H1 (cell line): ENCODE measurements around the gene KCNA2. TPM values are rescaled to one million over a fixed set of nuclear protein-coding genes. Genes with fewer than 3 reads are reported as not detected.

Experiments used
- CTCF ChIA-PET: fragments of 300-600 bp; sonication (Branson Sonifier 250); formaldehyde crosslinking; loops from one replicate; lab custom pipeline; 2021; ENCODE audit not compliant: partially characterized antibody; lab: Charles Lee
- POLR2A ChIA-PET: fragments of 300-600 bp; sonication (Branson Sonifier 250); formaldehyde crosslinking; loops from one replicate; lab custom pipeline; 2021; ENCODE audit warnings: inconsistent platforms; ENCODE audit not compliant: partially characterized antibody; lab: Charles Lee
- DNase-seq, 2 experiments: peaks; one replicate each; pipeline versions ENCODE4 v3.0.0 to v3.0.0-alpha.2; 2010 to 2022; ENCODE audit warnings: low spot score in 2 of 2, low read depth in 1 of 2, mixed read lengths in 1 of 2
- FAIRE-seq: peaks from 2 replicates; lab custom pipeline; 2011; peaks lifted over from hg19 to GRCh38; lab: Jason Lieb, UNC
- H2AFZ ChIP-seq: 2 replicates; pipeline ENCODE4 v1.8.1; 2012; ENCODE audit warnings: low read length, inconsistent platforms
- H2AK5ac ChIP-seq: 2 replicates; pipeline ENCODE4 v1.6.1; 2013; ENCODE audit warnings: low read depth, low read length
- H2BK120ac ChIP-seq: replicated peaks from 2 replicates; pipeline ENCODE3; 2013; ENCODE audit warnings: low read depth, low read length, inconsistent platforms
- H2BK12ac ChIP-seq: 2 replicates; pipeline ENCODE4 v1.6.1; 2013; ENCODE audit warnings: low read depth, low read length
- H2BK15ac ChIP-seq: 2 replicates; pipeline ENCODE4 v1.6.1; 2013; ENCODE audit warnings: low read length
- H2BK20ac ChIP-seq: 2 replicates; pipeline ENCODE4 v1.6.1; 2013; ENCODE audit warnings: low read length
- H2BK5ac ChIP-seq: 2 replicates; pipeline ENCODE4 v1.6.1; 2013; ENCODE audit warnings: low read depth, low read length
- H3K14ac ChIP-seq: 2 replicates; pipeline ENCODE4 v1.6.1; 2013; ENCODE audit warnings: inconsistent platforms; ENCODE audit not compliant: insufficient read length
- H3K18ac ChIP-seq: 2 replicates; pipeline ENCODE4 v1.6.1; 2013; ENCODE audit warnings: low read length; ENCODE audit errors: extremely low read depth
- H3K23ac ChIP-seq: 2 replicates; pipeline ENCODE4 v1.6.1; 2013; ENCODE audit warnings: inconsistent platforms; ENCODE audit not compliant: insufficient read length
- H3K23me2 ChIP-seq: 2 replicates; pipeline ENCODE4 v1.6.1; 2013; ENCODE audit warnings: low read depth, low read length
- H3K27ac ChIP-seq: 2 replicates; pipeline ENCODE4 v1.6.1; 2011; ENCODE audit warnings: low read depth, low read length, inconsistent platforms
- H3K27me3 ChIP-seq, 4 experiments: replicated peaks in 1 of 4; 1 replicate in 1 of 4; 2 replicates in 3 of 4; pipeline versions ENCODE4 v1.6.1 to v1.8.1; 2011 to 2013; ENCODE audit warnings: low read length in 3 of 4, mild to moderate bottlenecking in 3 of 4, inconsistent platforms in 2 of 4, mixed read lengths in 2 of 4, moderate library complexity in 1 of 4; ENCODE audit not compliant: control insufficient read depth in 3 of 4, insufficient read depth in 3 of 4; ENCODE audit errors: extremely low read depth in 1 of 4
- H3K36me3 ChIP-seq, 4 experiments: 2 replicates each; pipeline versions ENCODE4 v1.6.1 to v1.8.1; 2011 to 2013; ENCODE audit warnings: mild to moderate bottlenecking in 4 of 4, low read length in 3 of 4, moderate library complexity in 2 of 4, control low read depth in 1 of 4, inconsistent platforms in 1 of 4; ENCODE audit not compliant: insufficient read depth in 4 of 4, control insufficient read depth in 2 of 4
- H3K4ac ChIP-seq: replicated peaks from 2 replicates; pipeline ENCODE3; 2013; ENCODE audit warnings: low read length, low read depth, mixed read lengths, inconsistent platforms; ENCODE audit not compliant: insufficient read length
- H3K4me1 ChIP-seq, 4 experiments: replicated peaks in 1 of 4; 1 replicate in 1 of 4; 2 replicates in 3 of 4; pipeline versions ENCODE4 v1.6.1 to v1.8.1; 2011 to 2013; ENCODE audit warnings: low read length in 3 of 4, inconsistent platforms in 2 of 4, mixed read lengths in 1 of 4; ENCODE audit not compliant: insufficient read depth in 4 of 4, control insufficient read depth in 3 of 4
- H3K4me2 ChIP-seq, 2 experiments: 2 replicates each; pipeline versions ENCODE4 v1.6.1 to v1.8.1; 2011 to 2013; ENCODE audit warnings: low read depth in 2 of 2, low read length in 2 of 2, control low read depth in 1 of 2, inconsistent platforms in 1 of 2, mild to moderate bottlenecking in 1 of 2; ENCODE audit not compliant: insufficient read depth in 1 of 2
- H3K4me3 ChIP-seq, 4 experiments: fragments of 200-600, 300-600 bp in 1 of 4; sonication (generic), shearing (Covaris generic), sonication (Bioruptor Twin) in 1 of 4; 2 replicates each; pipeline versions ENCODE4 v1.5.1 to v1.8.1; 2011 to 2016; ENCODE audit warnings: low read length in 4 of 4, low read depth in 3 of 4, control low read depth in 2 of 4, inconsistent platforms in 2 of 4, mild to moderate bottlenecking in 2 of 4, mixed read lengths in 1 of 4, moderate library complexity in 1 of 4; ENCODE audit not compliant: insufficient read depth in 2 of 4; ENCODE audit errors: extremely low read depth in 1 of 4
- H3K56ac ChIP-seq: replicated peaks from 2 replicates; pipeline ENCODE3; 2013; ENCODE audit warnings: low read depth, mild to moderate bottlenecking, mixed read lengths, low read length, inconsistent platforms; ENCODE audit not compliant: insufficient read length
- H3K79me1 ChIP-seq: 2 replicates; pipeline ENCODE4 v1.6.1; 2013; ENCODE audit warnings: low read depth, low read length, control low read depth
- H3K79me2 ChIP-seq, 2 experiments: 2 replicates each; pipeline versions ENCODE4 v1.6.1 to v1.8.1; 2012 to 2013; ENCODE audit warnings: low read length in 2 of 2, mild to moderate bottlenecking in 2 of 2, inconsistent platforms in 1 of 2; ENCODE audit not compliant: insufficient read depth in 2 of 2, control insufficient read depth in 1 of 2
- H3K9ac ChIP-seq, 4 experiments: replicated peaks in 1 of 4; 1 replicate in 1 of 4; 2 replicates in 3 of 4; pipeline versions ENCODE4 v1.6.1 to v1.8.1; 2011 to 2013; ENCODE audit warnings: low read depth in 3 of 4, low read length in 3 of 4, control low read depth in 2 of 4, mild to moderate bottlenecking in 2 of 4, moderate library complexity in 2 of 4, inconsistent platforms in 1 of 4; ENCODE audit errors: extremely low read depth in 1 of 4
- H3K9me3 ChIP-seq, 2 experiments: 2 replicates each; pipeline versions ENCODE4 v1.6.1 to v1.8.1; 2012 to 2013; ENCODE audit warnings: mild to moderate bottlenecking in 2 of 2, moderate library complexity in 2 of 2, control low read depth in 1 of 2, inconsistent platforms in 1 of 2, low read depth in 1 of 2, low read length in 1 of 2, mixed read lengths in 1 of 2; ENCODE audit not compliant: insufficient read depth in 2 of 2
- H4K20me1 ChIP-seq, 2 experiments: replicated peaks in 1 of 2; 2 replicates each; pipeline versions ENCODE3 to v1.8.1; 2011 to 2013; ENCODE audit warnings: inconsistent platforms in 2 of 2, low read length in 2 of 2, mild to moderate bottlenecking in 1 of 2; ENCODE audit not compliant: insufficient read depth in 2 of 2, control insufficient read depth in 1 of 2
- H4K5ac ChIP-seq: 2 replicates; pipeline ENCODE4 v1.6.1; 2013; ENCODE audit warnings: low read length, low read depth, mixed read lengths, inconsistent platforms; ENCODE audit not compliant: insufficient read length
- H4K8ac ChIP-seq: 2 replicates; pipeline ENCODE4 v1.8.0; 2013; ENCODE audit warnings: mild to moderate bottlenecking, moderate library complexity, low read length, inconsistent platforms; ENCODE audit not compliant: insufficient read depth; ENCODE audit errors: extremely low read depth
- H4K91ac ChIP-seq: replicated peaks from 2 replicates; pipeline ENCODE3; 2013; ENCODE audit warnings: low read length, mixed read lengths, inconsistent platforms; ENCODE audit not compliant: insufficient read length
- CBX5 ChIP-seq: fragments of 300-800, 300-1000 bp; sonication (generic); IDR thresholded peaks from 2 replicates; pipeline ENCODE4 v1.7.1; 2016; ENCODE audit warnings: antibody characterized with exemption, low read length, low read depth
- CBX8 ChIP-seq: fragments of 300-800, 300-1000 bp; sonication (generic); IDR thresholded peaks from 2 replicates; pipeline ENCODE4 v1.7.1; 2016; ENCODE audit warnings: low read depth, low read length, borderline replicate concordance
- FOSL1 ChIP-seq: IDR thresholded peaks from 2 replicates; pipeline ENCODE4 v1.6.1; 2011; ENCODE audit warnings: mild to moderate bottlenecking, low read depth, low read length, moderate library complexity; ENCODE audit not compliant: insufficient read depth
- MAFK ChIP-seq: IDR thresholded peaks from 2 replicates; pipeline ENCODE4 v1.6.1; 2012; ENCODE audit warnings: low read depth, mild to moderate bottlenecking, improper control_type of control experiment, low read length
- POU5F1 ChIP-seq: IDR thresholded peaks from 2 replicates; pipeline ENCODE4 v1.6.1; 2011; ENCODE audit warnings: low read depth, mild to moderate bottlenecking, low read length, moderate library complexity
- RNF2 ChIP-seq: fragments of 200-900, 300-1000 bp; sonication (generic); IDR thresholded peaks from 2 replicates; pipeline ENCODE4 v1.7.1; 2016; ENCODE audit warnings: borderline replicate concordance, low read depth, mild to moderate bottlenecking, antibody characterized with exemption, low read length; ENCODE audit not compliant: poor library complexity, severe bottlenecking; ENCODE audit errors: missing control alignments
- SP2 ChIP-seq: IDR thresholded peaks from 2 replicates; pipeline ENCODE4 v1.6.1; 2012; ENCODE audit warnings: mild to moderate bottlenecking, low read length, inconsistent platforms
- SRF ChIP-seq: IDR thresholded peaks from 2 replicates; pipeline ENCODE4 v1.6.1; 2011; ENCODE audit warnings: mild to moderate bottlenecking, low read depth, low read length, moderate library complexity
- TBP ChIP-seq: IDR thresholded peaks from 2 replicates; pipeline ENCODE4 v1.6.1; 2011; ENCODE audit warnings: low read depth, low read length, improper control_type of control experiment
- WGBS, 2 experiments: shearing (Covaris generic) in 1 of 2; methylation state at CpG; one replicate each; pipeline versions ENCODE4 v1.1.6 to v1.1.7; 2013 to 2015; ENCODE audit warnings: low lambda C conversion rate in 2 of 2, mixed read lengths in 2 of 2, inconsistent platforms in 1 of 2, low coverage in 1 of 2, missing lambda C conversion rate in 1 of 2; ENCODE audit not compliant: insufficient replicate concordance in 2 of 2, insufficient coverage in 1 of 2, insufficient read length in 1 of 2; ENCODE audit errors: extremely low coverage in 1 of 2, missing lambda C conversion rate in 1 of 2; 5-methylcytosine and 5-hydroxymethylcytosine counted together
- polyA plus RNA-seq, 7 experiments: library from polyadenylated mRNA; depleted of rRNA in 3 of 7; stranded (reverse) in 5 of 7; unstranded in 2 of 7; fragments of >200 nt in 5 of 7; fragments of 200-250 nt in 2 of 7; gene quantifications; 1 replicate in 5 of 7; 2 replicates in 1 of 7; 4 replicates in 1 of 7; pipeline versions ENCODE4 v1.2.1 to v1.2.3, GENCODE V29; 2011 to 2013; ENCODE audit warnings: missing spikeins in 2 of 7, mixed read lengths in 2 of 7
- total RNA-seq: library from RNA; stranded (reverse); fragmentation: NEBNext Ultra II Directional; extraction: Animal tissue kit (Norgen Biotek cat#: 25700); gene quantifications from 2 replicates; pipeline ENCODE4 v1.2.1, GENCODE V29; 2021

The KCNA2 gene
- total and polyA plus RNA-seq, 2 of the 8 experiments (the other 6 are each of a cell fraction or from before 2014, with no cell fraction given) = 0.26 to 0.78 TPM

DNA sequence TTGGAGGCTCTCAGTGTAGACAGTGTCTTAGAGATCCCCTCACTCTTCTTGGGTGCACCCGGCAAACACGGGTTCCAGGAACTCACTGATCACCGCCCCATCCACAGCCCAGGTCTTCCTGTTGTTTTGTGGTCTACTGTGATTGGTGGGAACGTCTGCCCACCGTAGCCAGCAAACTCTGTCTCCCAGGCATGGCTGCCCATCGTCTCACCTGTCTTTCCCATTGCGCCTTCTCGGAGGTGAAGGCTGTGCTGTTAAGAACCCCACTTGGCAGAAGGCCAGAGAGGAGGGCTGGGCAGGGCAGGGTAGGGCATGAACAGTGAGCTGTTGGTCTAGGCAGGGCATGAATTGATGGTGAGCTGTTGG lies 14.1 kb upstream of the KCNA2 start:
- Histone ChIP-seq H3K79me2 (no peaks in the 10 kb centered on the region), H4K8ac (no peak overlapping the region), H3K36me3 (no peaks in the 10 kb centered on the region), H3K56ac (no peak overlapping the region), H3K9me3 (no peaks in the 10 kb centered on the region), H2BK15ac (no peak overlapping the region; the same call in 1 of the 2 replicates), H4K20me1 (no peaks in the 10 kb centered on the region), H3K14ac (no peak overlapping the region), H3K9ac (no peak overlapping the region), H3K4ac (no peak overlapping the region), H3K4me1 (peaks cover 0 to 2% (median 0%) of the 10 kb centered on the region in 4 experiments; a peak in 4 of 7 replicates), H3K18ac (no peak overlapping the region), H3K4me3 (no peak overlapping the region), H3K23ac (no peak overlapping the region), H2AK5ac (no peak overlapping the region), H3K79me1 (no peaks in the 10 kb centered on the region), H2AFZ (peak overlapping the region; percentile 92; the same call in 1 of the 2 replicates), H2BK120ac (no peak overlapping the region), H2BK5ac (no peak overlapping the region), H3K27me3 (peaks cover 0 to 14% (median 10%) of the 10 kb centered on the region in 4 experiments; a peak in 4 of 7 replicates), H2BK20ac (no peak overlapping the region), H2BK12ac (peak overlapping the region; percentile 80; the same call in 1 of the 2 replicates), H4K5ac (no peak overlapping the region), H3K27ac (no peak overlapping the region), H4K91ac (no peak overlapping the region), H3K4me2 (peak overlapping the region; percentile 3 to 79; a peak in 1 of 4 replicates), H3K23me2 (0 out of 2 replicates have a peak, but pooled peaks cover 2% of the 10 kb centered on the region)
- ChIA-PET CTCF (interaction anchor here (0.6 to 10.5 kb wide), 36 partner anchors 9 to 252 kb away, joined by 3 to 189 read pairs (median 5); partner anchors contain the start of genes KCNA10 and KCNA2), POLR2A (no interaction called here)
- no peak for FAIRE-seq
- 93% methylated on average over 8 of the region's 8 CpGs; no CpG with 5 or more reads in 1 of the 2 experiments for whole genome bisulfite sequencing, 2 experiments
- DNase-seq = no peak
- TF ChIP-seq CBX5 = no peak
- TF ChIP-seq FOSL1 = no peak
- TF ChIP-seq TBP = no peak
- no peak for TF ChIP-seq CBX8
- TF ChIP-seq POU5F1 = no peak
- TF ChIP-seq MAFK = no peak
- TF ChIP-seq SRF = no peak
- TF ChIP-seq SP2 = no peak
- no peak for TF ChIP-seq RNF2
